OCI-LY7 (cell line): ENCODE results near the gene TRIM10. TPM values are rescaled to one million over a fixed set of nuclear protein-coding genes. Genes with fewer than 3 reads are reported as not detected.

Experiments
- BruUV-seq: library from RNA; stranded (reverse); fragments of 400-500 nt; replicated peaks from 2 replicates; lab custom pipeline; 2021; lab: Mats Ljungman, UMichigan
- CTCF ChIA-PET: fragments of 300-600 bp; sonication (Branson Sonifier 250); formaldehyde crosslinking; loops from one replicate; lab custom pipeline; 2022; ENCODE audit warnings: antibody characterized with exemption; ENCODE audit not compliant: unreplicated experiment; lab: Charles Lee
- POLR2A ChIA-PET: fragments of 300-600 bp; sonication (Branson Sonifier 250); formaldehyde crosslinking; loops from one replicate; lab custom pipeline; 2022; ENCODE audit warnings: antibody characterized with exemption; lab: Charles Lee
- DNase-seq: peaks from one replicate; pipeline ENCODE4 v3.0.0-alpha.2; 2015; ENCODE audit warnings: low spot score
- H2AFZ ChIP-seq: fragments of 200-600 bp; sonication (generic), shearing (Covaris generic); 2 replicates; pipeline ENCODE4 v1.6.1; 2014; ENCODE audit warnings: mild to moderate bottlenecking, antibody characterized with exemption, low read length, moderate library complexity
- H3K27ac ChIP-seq: fragments of 200-600 bp; sonication (generic); 2 replicates; pipeline ENCODE4 v1.5.1; 2014; ENCODE audit warnings: mixed run types, low read depth, mild to moderate bottlenecking, moderate library complexity, low read length, inconsistent platforms; ENCODE audit not compliant: poor library complexity, severe bottlenecking
- H3K36me3 ChIP-seq: fragments of 200-600 bp; sonication (generic); 2 replicates; pipeline ENCODE4 v1.6.1; 2014; ENCODE audit warnings: mild to moderate bottlenecking, antibody characterized with exemption, low read length, moderate library complexity, mixed read lengths; ENCODE audit not compliant: insufficient read depth
- H3K4me1 ChIP-seq: fragments of 200-600 bp; sonication (generic); 2 replicates; pipeline ENCODE4 v1.5.1; 2014; ENCODE audit warnings: mild to moderate bottlenecking, low read length; ENCODE audit not compliant: insufficient read depth, poor library complexity, severe bottlenecking
- H3K4me2 ChIP-seq: fragments of 200-600 bp; sonication (generic); 2 replicates; pipeline ENCODE4 v1.6.1; 2014; ENCODE audit warnings: mild to moderate bottlenecking, low read length
- H3K4me3 ChIP-seq: fragments of 200-600 bp; sonication (generic); 2 replicates; pipeline ENCODE4 v1.5.1; 2014; ENCODE audit warnings: mild to moderate bottlenecking, low read depth, low read length; ENCODE audit not compliant: poor library complexity, severe bottlenecking
- H3K79me2 ChIP-seq: fragments of 200-600 bp; sonication (generic); 2 replicates; pipeline ENCODE4 v1.6.1; 2016; ENCODE audit warnings: low read depth, mild to moderate bottlenecking, low read length, moderate library complexity, mixed read lengths; ENCODE audit not compliant: insufficient read depth
- H3K9me2 ChIP-seq: fragments of 200-600 bp; sonication (generic); 2 replicates; pipeline ENCODE4 v1.6.1; 2016; ENCODE audit warnings: mild to moderate bottlenecking, low read length, mixed read lengths; ENCODE audit not compliant: insufficient read depth
- H3K9me3 ChIP-seq: fragments of 200-600 bp; sonication (generic); 2 replicates; pipeline ENCODE4 v1.6.1; 2014; ENCODE audit warnings: mild to moderate bottlenecking, mixed run types, low read length, mixed read lengths
- H4K20me1 ChIP-seq: fragments of 200-600 bp; sonication (generic); 2 replicates; pipeline ENCODE4 v1.6.1; 2014; ENCODE audit warnings: mild to moderate bottlenecking, antibody characterized with exemption, low read length, moderate library complexity, mixed read lengths; ENCODE audit not compliant: insufficient read depth
- CTCF ChIP-seq: fragments of 200-600 bp; sonication (generic); conservative IDR thresholded peaks from 2 replicates; pipeline ENCODE4 v1.5.1; 2014; ENCODE audit warnings: mild to moderate bottlenecking, antibody characterized with exemption, low read length, moderate library complexity, mixed read lengths
- EZH2phosphoT487 ChIP-seq: fragments of 200-600 bp; sonication (generic); IDR thresholded peaks from 2 replicates; pipeline ENCODE4 v1.6.1; 2018; ENCODE audit warnings: low read depth, borderline replicate concordance, mild to moderate bottlenecking, mixed run types, antibody characterized with exemption, low read length, moderate library complexity, mixed read lengths
- intact Hi-C: fragments of 100-400 bp; cut with micrococcal nuclease; formaldehyde crosslinking; loops from one replicate; pipeline ENCODE4 v1.10.0; 2022; ENCODE audit not compliant: unreplicated experiment
- total RNA-seq, 2 experiments: library from RNA; depleted of rRNA in 1 of 2; stranded (reverse); fragments of >200 nt in 1 of 2; shearing (Covaris generic) in 1 of 2; gene quantifications; 2 replicates each; pipeline ENCODE4 v1.2.3, GENCODE V29; 2014 to 2022

Gene TRIM10
- total RNA-seq, 2 experiments from 2014 or later = not detected

DNA sequence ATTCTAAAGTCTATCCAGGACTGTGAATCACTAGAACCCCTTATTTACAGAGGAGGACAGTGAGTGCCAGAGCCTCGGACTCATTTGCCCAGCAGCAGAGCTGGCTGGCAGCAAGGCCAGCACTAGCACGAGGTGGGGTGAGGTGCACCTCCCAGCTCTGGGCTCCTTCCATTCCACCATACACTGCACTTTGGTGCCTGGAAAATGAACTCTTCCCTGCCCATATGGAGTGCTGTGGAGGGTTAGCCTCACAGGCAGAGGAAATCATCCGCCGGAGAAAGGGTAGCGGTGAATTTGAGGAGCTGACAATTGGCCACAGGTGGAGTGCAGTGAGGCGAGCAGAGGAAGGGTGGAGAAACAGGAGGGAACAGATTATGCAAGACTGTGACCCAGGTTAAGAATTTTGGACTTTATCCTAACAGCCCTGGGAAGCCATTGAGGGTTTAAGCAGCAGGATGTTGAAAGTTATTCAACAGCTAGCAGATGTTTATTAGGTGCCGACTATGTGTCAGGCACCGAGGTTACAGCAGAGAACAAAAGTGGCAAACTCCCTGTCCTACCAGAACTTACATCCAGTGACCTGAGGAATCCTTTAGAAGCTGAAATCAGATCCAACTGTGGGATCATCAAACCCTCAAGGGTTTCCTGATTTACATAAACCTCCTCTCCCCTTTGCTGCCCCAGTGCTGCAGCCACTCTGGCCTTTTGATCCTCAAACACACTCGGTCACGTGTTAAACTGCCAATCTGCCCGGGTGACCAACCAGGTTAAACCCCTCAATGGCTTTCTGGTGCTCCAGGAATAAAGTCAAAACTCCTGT lies 46.0 kb upstream of the TRIM10 start:
- TF ChIP-seq EZH2phosphoT487 (no peak), CTCF (no peak)
- peaks cover 38% of the 10 kb centered on the region for H4K20me1 ChIP-seq
- CTCF ChIA-PET = no interaction called here
- no TSS peak for BruUV-seq
- H3K79me2 ChIP-seq = peaks cover 95% of the 10 kb centered on the region
- H3K4me1 ChIP-seq = peaks cover 53% of the 10 kb centered on the region
- H3K36me3 ChIP-seq = peaks cover 62% of the 10 kb centered on the region
- H3K4me2 ChIP-seq = peak overlapping the region; percentile 41
- peak overlapping the region; percentile 1 for H3K27ac ChIP-seq
- no peaks in the 10 kb centered on the region for H3K9me2 ChIP-seq
- POLR2A ChIA-PET = interaction anchor here (1.4 kb wide), 1 partner anchor 9 kb away, joined by 3 read pairs; no protein-coding TSS in a partner anchor
- DNase-seq = peak; percentile 20
- H3K4me3 ChIP-seq = no peak overlapping the region
- no peak overlapping the region for H2AFZ ChIP-seq
- no peaks in the 10 kb centered on the region for H3K9me3 ChIP-seq
- intact Hi-C loops = no loop called here

DNA sequence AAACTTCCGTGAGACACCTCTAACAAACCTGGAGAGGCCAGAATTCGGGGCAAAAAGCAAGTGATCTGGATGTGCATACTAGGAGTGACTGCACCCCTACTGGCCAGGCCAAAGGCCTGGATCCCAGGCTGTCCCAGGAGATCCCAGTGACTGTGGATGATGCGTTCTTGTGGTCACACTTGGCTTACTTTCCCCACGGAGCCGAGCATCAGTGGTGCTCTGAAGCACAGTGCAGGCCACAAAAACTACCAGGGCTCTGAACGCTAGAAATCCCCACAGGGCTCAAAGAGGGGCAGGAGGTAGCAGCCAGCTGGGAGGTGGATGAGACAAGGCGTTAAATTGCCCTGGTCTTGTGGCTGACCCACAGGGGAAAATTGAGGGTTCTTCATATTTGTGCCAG lies 45.1 kb upstream of the TRIM10 start:
- POLR2A ChIA-PET = interaction anchor here (1.4 kb wide), 1 partner anchor 10 kb away, joined by 3 read pairs; no protein-coding TSS in a partner anchor
- Histone ChIP-seq H2AFZ (no peak overlapping the region), H3K79me2 (peaks cover 95% of the 10 kb centered on the region), H3K4me3 (no peak overlapping the region), H4K20me1 (peaks cover 32% of the 10 kb centered on the region), H3K9me2 (no peaks in the 10 kb centered on the region), H3K9me3 (no peaks in the 10 kb centered on the region), H3K36me3 (peaks cover 65% of the 10 kb centered on the region), H3K4me2 (no peak overlapping the region), H3K27ac (no peak overlapping the region), H3K4me1 (peaks cover 53% of the 10 kb centered on the region)
- TF ChIP-seq EZH2phosphoT487 (no peak), CTCF (no peak)
- BruUV-seq = no TSS peak
- no peak for DNase-seq
- intact Hi-C loops = no loop called here
- CTCF ChIA-PET = no interaction called here

DNA sequence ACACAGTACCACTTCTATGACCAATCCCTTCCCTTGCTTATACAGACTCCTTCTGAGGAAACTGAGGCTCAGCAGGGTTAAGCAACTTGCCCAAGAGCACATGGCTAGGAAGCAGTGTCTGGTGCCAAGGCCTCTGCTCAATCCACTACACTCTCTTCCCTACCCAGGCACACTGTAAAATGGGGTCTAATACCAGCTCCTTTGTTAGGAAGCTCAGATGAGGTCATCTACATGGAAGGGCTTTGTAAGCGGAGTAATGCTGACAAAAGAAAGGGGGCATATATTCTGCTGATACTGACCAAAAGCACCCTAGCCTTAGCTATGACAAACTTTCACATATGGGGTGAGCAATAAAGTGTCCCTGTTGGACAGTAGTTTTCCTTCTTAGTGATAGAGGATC lies 43.1 kb upstream of the TRIM10 start:
- POLR2A ChIA-PET = interaction anchor here (0.8 to 1.2 kb wide), 2 partner anchors 9 to 17 kb away, joined by 3 to 4 read pairs; partner anchors contain the start of gene TRIM26
- H3K79me2 ChIP-seq = peaks cover 92% of the 10 kb centered on the region
- BruUV-seq = no TSS peak

More for the DNA sequence above, 43.1 kb upstream of the TRIM10 start:
- Histone ChIP-seq H3K9me2 (no peaks in the 10 kb centered on the region), H3K9me3 (no peaks in the 10 kb centered on the region), H3K27ac (no peak overlapping the region), H3K4me3 (no peak overlapping the region), H2AFZ (no peak overlapping the region), H3K4me2 (no peak overlapping the region), H3K36me3 (peaks cover 67% of the 10 kb centered on the region), H4K20me1 (peaks cover 31% of the 10 kb centered on the region), H3K4me1 (peaks cover 52% of the 10 kb centered on the region)
- intact Hi-C loops = no loop called here
- DNase-seq = no peak
- TF ChIP-seq CTCF = no peak
- TF ChIP-seq EZH2phosphoT487 = no peak
- CTCF ChIA-PET = interaction anchor here (0.6 kb wide), 1 partner anchor 144 kb away, joined by 3 read pairs; no protein-coding TSS in a partner anchor
